ENCODE data around the gene GAPDH. TPM values are rescaled to one million over a fixed set of nuclear protein-coding genes. Genes with fewer than 3 reads are reported as not detected.
"Not testable (repeated sequence)": the region's sequence is repeated elsewhere in the genome, so short reads cannot be mapped to it uniquely, and the experiment has no call there.

The GAPDH gene
- total RNA-seq, 1 donor from 2014 or later, result 3,067 TPM

DNA sequence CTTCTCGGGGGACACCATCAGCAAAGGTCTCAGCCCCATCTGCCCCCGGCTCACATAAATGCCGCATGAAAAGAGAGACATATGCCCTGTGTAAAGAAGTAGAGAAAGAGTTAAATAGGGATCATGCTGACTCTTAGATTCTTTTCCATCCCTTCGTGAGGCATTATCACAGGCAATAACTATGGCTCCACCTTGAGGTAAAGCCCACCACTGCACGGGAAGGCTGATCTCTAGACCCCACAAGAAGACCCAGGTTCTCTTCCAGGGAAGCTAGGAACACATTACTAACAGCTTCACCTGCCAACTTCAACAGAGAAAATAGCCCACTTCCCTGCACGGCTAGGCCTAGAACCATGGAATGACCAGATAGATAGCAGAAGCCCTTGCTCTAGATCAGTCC, 47.9 kb downstream of the GAPDH start:
- H3K36me3 Mint-ChIP-seq (ENCODE audit: low read depth), result peaks cover 52% of the 10 kb centered on the region

DNA sequence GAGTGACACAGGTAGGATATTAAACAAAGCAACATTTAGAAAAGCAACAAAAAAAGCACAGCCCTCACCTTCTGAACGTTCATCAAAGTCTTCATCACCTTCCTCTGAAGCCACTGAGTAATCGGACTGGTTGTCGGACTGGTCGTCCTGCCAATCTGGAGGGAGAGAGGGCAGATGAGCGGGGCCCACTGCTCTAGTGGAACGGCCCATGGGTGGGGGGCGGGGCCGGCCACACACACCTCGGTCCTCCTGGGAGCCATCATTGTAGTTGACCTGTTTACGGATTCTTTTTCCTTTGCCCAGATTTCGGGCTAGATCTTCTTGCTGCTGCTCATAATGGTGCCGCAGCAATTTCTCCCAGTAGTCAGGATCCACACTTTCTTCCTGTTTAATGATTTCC, 48.6 kb downstream of the GAPDH start:
- Mint-ChIP-seq H3K9me3 (ENCODE audit: low read depth) (no peaks in the 10 kb centered on the region), H3K27ac (ENCODE audit: unreplicated experiment) (no peak overlapping the region), H3K36me3 (ENCODE audit: low read depth) (peaks cover 52% of the 10 kb centered on the region), H3K4me3 (ENCODE audit: unreplicated experiment) (no peak overlapping the region), H3K4me1 (ENCODE audit: low read depth) (no peaks in the 10 kb centered on the region), H3K27me3 (ENCODE audit: low read depth) (no peaks in the 10 kb centered on the region)
- TF ChIP-seq, protein P1, sequence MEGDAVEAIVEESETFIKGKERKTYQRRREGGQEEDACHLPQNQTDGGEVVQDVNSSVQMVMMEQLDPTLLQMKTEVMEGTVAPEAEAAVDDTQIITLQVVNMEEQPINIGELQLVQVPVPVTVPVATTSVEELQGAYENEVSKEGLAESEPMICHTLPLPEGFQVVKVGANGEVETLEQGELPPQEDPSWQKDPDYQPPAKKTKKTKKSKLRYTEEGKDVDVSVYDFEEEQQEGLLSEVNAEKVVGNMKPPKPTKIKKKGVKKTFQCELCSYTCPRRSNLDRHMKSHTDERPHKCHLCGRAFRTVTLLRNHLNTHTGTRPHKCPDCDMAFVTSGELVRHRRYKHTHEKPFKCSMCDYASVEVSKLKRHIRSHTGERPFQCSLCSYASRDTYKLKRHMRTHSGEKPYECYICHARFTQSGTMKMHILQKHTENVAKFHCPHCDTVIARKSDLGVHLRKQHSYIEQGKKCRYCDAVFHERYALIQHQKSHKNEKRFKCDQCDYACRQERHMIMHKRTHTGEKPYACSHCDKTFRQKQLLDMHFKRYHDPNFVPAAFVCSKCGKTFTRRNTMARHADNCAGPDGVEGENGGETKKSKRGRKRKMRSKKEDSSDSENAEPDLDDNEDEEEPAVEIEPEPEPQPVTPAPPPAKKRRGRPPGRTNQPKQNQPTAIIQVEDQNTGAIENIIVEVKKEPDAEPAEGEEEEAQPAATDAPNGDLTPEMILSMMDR (IDR thresholded peaks at IDR 0.05), result no peak
- DNase-seq (ENCODE audit: low spot score), result no peak

More for the DNA sequence above, 47.9 kb downstream of the GAPDH start:
- TF ChIP-seq, protein P1 (IDR thresholded peaks at IDR 0.05), result peak; percentile 51
- Mint-ChIP-seq H3K9me3 (ENCODE audit: low read depth) (no peaks in the 10 kb centered on the region), H3K27ac (ENCODE audit: unreplicated experiment) (no peak overlapping the region), H3K4me1 (ENCODE audit: low read depth) (no peaks in the 10 kb centered on the region), H3K4me3 (ENCODE audit: unreplicated experiment) (no peak overlapping the region), H3K27me3 (ENCODE audit: low read depth) (no peaks in the 10 kb centered on the region)
- no peak for DNase-seq (ENCODE audit: low spot score)

DNA sequence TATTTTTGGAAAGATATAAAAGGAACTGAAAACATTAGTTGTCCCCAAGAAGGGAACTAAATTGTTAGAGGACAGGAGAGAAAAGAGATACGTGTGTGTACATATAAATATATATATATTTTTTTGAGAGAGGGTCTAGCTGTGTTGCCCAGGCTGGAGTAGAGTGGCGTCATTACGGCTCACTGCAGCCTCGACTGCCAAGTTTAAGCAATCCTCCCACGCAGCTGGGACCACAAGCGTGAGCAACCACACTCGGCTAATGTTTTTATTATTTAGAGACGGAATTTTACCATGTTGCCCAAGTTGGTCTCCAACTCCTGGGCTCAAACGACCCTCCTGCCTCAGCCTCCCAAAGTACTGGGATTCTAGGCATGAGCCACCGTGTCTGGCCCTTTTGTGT, 50.0 kb downstream of the GAPDH start:
- DNase-seq (ENCODE audit: low spot score), result no peak
- peaks cover 48% of the 10 kb centered on the region for H3K36me3 Mint-ChIP-seq (ENCODE audit: low read depth)
- H3K4me3 Mint-ChIP-seq (ENCODE audit: unreplicated experiment), result no peak overlapping the region
- TF ChIP-seq, protein P1 (IDR thresholded peaks at IDR 0.05), result no peak
- no peaks in the 10 kb centered on the region for H3K27me3 Mint-ChIP-seq (ENCODE audit: low read depth)
- no peak overlapping the region for H3K27ac Mint-ChIP-seq (ENCODE audit: unreplicated experiment)
- H3K4me1 Mint-ChIP-seq (ENCODE audit: low read depth), result no peaks in the 10 kb centered on the region
- H3K9me3 Mint-ChIP-seq (ENCODE audit: low read depth), result no peaks in the 10 kb centered on the region

DNA sequence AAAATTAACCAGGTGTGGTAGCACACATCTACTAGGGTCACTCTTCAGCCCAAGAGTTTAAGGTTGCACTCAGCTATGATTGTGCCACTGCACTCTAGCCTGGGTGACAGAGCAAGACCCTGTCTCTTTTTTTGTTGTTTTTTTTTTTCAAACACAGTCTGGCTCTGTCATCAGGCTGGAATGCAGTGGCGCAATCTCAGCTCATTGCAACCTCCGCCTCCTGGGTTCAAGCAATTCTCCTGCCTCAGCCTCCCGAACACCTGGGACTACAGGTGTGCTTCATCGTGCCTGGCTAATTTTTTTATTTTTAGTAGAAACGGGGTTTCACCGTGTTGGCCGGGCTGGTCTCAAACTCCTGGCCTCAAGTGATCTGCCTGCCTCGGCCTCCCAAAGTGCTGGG, 52.3 kb downstream of the GAPDH start:
- H3K36me3 Mint-ChIP-seq (ENCODE audit: low read depth), result peaks cover 45% of the 10 kb centered on the region
- not testable (repeated sequence) for H3K27ac Mint-ChIP-seq (ENCODE audit: unreplicated experiment); H3K4me3 Mint-ChIP-seq (ENCODE audit: unreplicated experiment); H3K27me3 Mint-ChIP-seq (ENCODE audit: low read depth); H3K4me1 Mint-ChIP-seq (ENCODE audit: low read depth); H3K9me3 Mint-ChIP-seq (ENCODE audit: low read depth); DNase-seq (ENCODE audit: low spot score)

Other genes starting within 250 kb of the GAPDH start
- 0.21 to 0.35 TPM in 2 of 3 replicates, not detected in the other for gene PLEKHG6, start 223.8 kb upstream of the GAPDH start, total RNA-seq
- gene TNFRSF1A, start 192.4 kb upstream of the GAPDH start, total RNA-seq, result 88.5 to 128 TPM (median 127 TPM) in 3 replicates
- 0.87 to 2.6 TPM (median 1.9 TPM) in 3 replicates for gene SCNN1A, start 159.0 kb upstream of the GAPDH start, total RNA-seq
- gene LTBR, start 150.4 kb upstream of the GAPDH start, total RNA-seq, result 11.8 to 46.5 TPM (median 41.1 TPM) in 3 replicates
- gene CD27, start 89.6 kb upstream of the GAPDH start, total RNA-seq, result not detected in 3 replicates
- 4.6 to 12.3 TPM (median 5.2 TPM) in 3 replicates for gene TAPBPL, start 82.5 kb upstream of the GAPDH start, total RNA-seq
- gene VAMP1, start 63.8 kb upstream of the GAPDH start, total RNA-seq, result 5.3 to 6.1 TPM (median 5.3 TPM) in 3 replicates
- 169 to 201 TPM (median 170 TPM) in 3 replicates for gene MRPL51, start 41.3 kb upstream of the GAPDH start, total RNA-seq
- 23.0 to 27.7 TPM (median 25.0 TPM) in 3 replicates for gene NCAPD2, start 40.4 kb upstream of the GAPDH start, total RNA-seq
- 29.0 to 29.5 TPM (median 29.2 TPM) in 3 replicates for gene IFFO1, start 21.5 kb downstream of the GAPDH start, total RNA-seq
- 27.1 to 39.3 TPM (median 32.5 TPM) in 3 replicates for gene NOP2, start 33.8 kb downstream of the GAPDH start, total RNA-seq
- 227 to 242 TPM (median 231 TPM) in 3 replicates for gene CHD4, start 72.9 kb downstream of the GAPDH start, total RNA-seq
- gene LPAR5, start 101.4 kb downstream of the GAPDH start, total RNA-seq, result 0.41 to 0.57 TPM (median 0.48 TPM) in 3 replicates
- gene ACRBP, start 112.9 kb downstream of the GAPDH start, total RNA-seq, result 0.37 to 0.74 TPM (median 0.41 TPM) in 3 replicates
- gene ING4, start 128.6 kb downstream of the GAPDH start, total RNA-seq, result 32.9 to 38.5 TPM (median 37.5 TPM) in 3 replicates
- gene ZNF384, start 154.9 kb downstream of the GAPDH start, total RNA-seq, result 50.7 to 56.2 TPM (median 55.1 TPM) in 3 replicates
- gene PIANP, start 166.3 kb downstream of the GAPDH start, total RNA-seq, result 3.2 to 9.3 TPM (median 4.4 TPM) in 3 replicates
- gene COPS7A, start 189.5 kb downstream of the GAPDH start, total RNA-seq, result 57.0 to 74.4 TPM (median 59.3 TPM) in 3 replicates
- 161 to 172 TPM (median 163 TPM) in 3 replicates for gene MLF2, start 218.6 kb downstream of the GAPDH start, total RNA-seq
- gene PTMS, start 231.8 kb downstream of the GAPDH start, total RNA-seq, result 413 to 493 TPM (median 463 TPM) in 3 replicates
- 0.56 to 1.7 TPM (median 1.0 TPM) in 3 replicates for gene LAG3, start 238.0 kb downstream of the GAPDH start, total RNA-seq

Data from chondrocyte (in vitro differentiated cells).